ENCODE results near the gene MRPL23. TPM values are rescaled to one million over a fixed set of nuclear protein-coding genes. Genes with fewer than 3 reads are reported as not detected.

Gene MRPL23
- total and polyA plus RNA-seq, 9 of the 15 experiments (the other 6 are each of a cell fraction or from before 2014, with no cell fraction given), result 0.44 to 109 (median 37.4) TPM

DNA sequence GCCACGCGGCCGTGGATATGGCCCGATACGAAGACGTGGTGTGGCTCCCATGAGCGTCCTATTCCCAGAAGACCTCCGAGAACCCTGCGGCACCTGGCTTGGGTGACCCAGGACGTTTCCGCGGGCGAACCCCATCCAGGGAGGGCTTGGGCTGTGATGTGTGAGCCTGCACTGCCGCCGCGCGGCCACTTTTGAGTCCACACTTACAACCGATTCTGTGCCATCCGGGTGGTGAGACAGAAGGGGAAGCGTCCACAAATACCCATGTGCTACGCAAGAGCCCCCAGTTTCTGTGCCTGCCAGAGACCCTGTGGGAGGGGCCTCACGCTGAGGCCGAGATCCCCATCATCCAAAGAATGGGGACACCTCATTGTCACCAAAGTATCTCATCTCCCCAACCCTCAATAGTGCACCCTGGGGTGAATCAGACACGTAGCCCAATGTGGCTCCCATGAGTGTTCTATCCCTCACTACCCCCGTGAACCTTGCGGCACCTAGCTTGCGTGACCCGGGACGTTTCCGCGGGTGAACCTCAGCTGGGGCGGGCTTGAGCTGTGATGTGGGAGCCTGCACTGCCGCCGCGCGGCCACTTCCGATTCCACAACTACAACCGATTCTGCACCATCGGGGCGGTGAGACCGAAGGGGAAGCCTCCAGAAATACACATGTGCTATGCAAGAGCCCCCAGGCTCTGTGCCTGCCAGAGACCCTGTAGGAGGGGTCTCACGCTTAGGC lies 55.1 kb downstream of the MRPL23 start:
- DNase-seq (ENCODE audit: extremely low read depth in 1 of 4, low spot score in 3 of 4) (no peak), ATAC-seq (peak; percentile 74), FAIRE-seq (peak; percentile 82)
- Histone ChIP-seq H3K9me1 (ENCODE audit: control insufficient read depth, insufficient read depth, low read length) (no peaks in the 10 kb centered on the region), H3K9me3 (replicated peaks; ENCODE audit: control insufficient read depth, insufficient read depth, low read depth, low read length) (no peaks in the 10 kb centered on the region), H3K4me3 (no peak overlapping the region), H2AFZ (ENCODE audit: low read depth, low read length) (no peak overlapping the region), H4K20me1 (replicated peaks; ENCODE audit: control insufficient read depth, insufficient read depth, low read length) (no peaks in the 10 kb centered on the region), H3K4me1 (replicated peaks in 1 of 2; ENCODE audit: control insufficient read depth in 2 of 2, insufficient read depth in 2 of 2, low read length in 2 of 2) (no peaks in the 10 kb centered on the region), H3K27ac (ENCODE audit: extremely low read depth, low read depth, low read length) (no peak overlapping the region), H3K36me3 (ENCODE audit: control insufficient read depth, insufficient read depth, low read length) (no peaks in the 10 kb centered on the region), H3K9ac (ENCODE audit: insufficient read depth in 1 of 2, low read depth in 2 of 2, low read length in 2 of 2) (no peak overlapping the region), H3K4me2 (ENCODE audit: insufficient read depth, low read length) (no peak overlapping the region), H3K79me2 (ENCODE audit: control insufficient read depth, insufficient read depth, low read length) (no peaks in the 10 kb centered on the region), H3K27me3 (ENCODE audit: control insufficient read depth in 2 of 2, insufficient read depth in 2 of 2, low read length in 2 of 2) (no peaks in the 10 kb centered on the region)
- intact Hi-C loops (cut with micrococcal nuclease) (no loop called here), in situ Hi-C loops (cut with MboI) (loop anchor here (10.0 to 25.0 kb wide), 2 partner anchors 127 to 315 kb away; partner anchors contain the start of gene KRTAP5-6)
- no CpG with 5 or more reads among the region's 42 CpGs for WGBS (ENCODE audit: insufficient coverage, low coverage, missing lambda C conversion rate)
- POLR2A ChIA-PET, result no interaction called here
- CTCF ChIA-PET (ENCODE audit: low intra/inter-chr PET ratio), result interaction anchor here (0.6 to 7.2 kb wide), 13 partner anchors 34 to 349 kb away, joined by 3 to 93 read pairs (median 14); partner anchors contain the start of genes LSP1, MRPL23 and TNNI2
- no TSS peak for BruUV-seq (replicated peaks)
- TF ChIP-seq E2F3 (CRISPR knock-in tag; IDR thresholded peaks at IDR 0.05) (no peak), ZNF124 (CRISPR knock-in tag; IDR thresholded peaks at IDR 0.05) (no peak), CREM (IDR thresholded peaks at IDR 0.05; ENCODE audit: low read depth) (no peak), ARID1B (IDR thresholded peaks at IDR 0.05) (no peak), POLR2AphosphoS5 (IDR thresholded peaks at IDR 0.05; ENCODE audit: control insufficient read depth, insufficient read depth, low read depth, low read length) (no peak), POLR2AphosphoS2 (IDR thresholded peaks at IDR 0.05; ENCODE audit: low read length) (no peak), KLF13 (tag; IDR thresholded peaks at IDR 0.05; ENCODE audit: borderline replicate concordance, low read depth) (no peak), BCL6 (CRISPR knock-in tag; IDR thresholded peaks at IDR 0.05) (no peak), MCM3 (IDR thresholded peaks at IDR 0.05) (no peak), NR3C1 (CRISPR knock-in tag; IDR thresholded peaks at IDR 0.05) (no peak)
- TF ChIP-seq, protein P1, sequence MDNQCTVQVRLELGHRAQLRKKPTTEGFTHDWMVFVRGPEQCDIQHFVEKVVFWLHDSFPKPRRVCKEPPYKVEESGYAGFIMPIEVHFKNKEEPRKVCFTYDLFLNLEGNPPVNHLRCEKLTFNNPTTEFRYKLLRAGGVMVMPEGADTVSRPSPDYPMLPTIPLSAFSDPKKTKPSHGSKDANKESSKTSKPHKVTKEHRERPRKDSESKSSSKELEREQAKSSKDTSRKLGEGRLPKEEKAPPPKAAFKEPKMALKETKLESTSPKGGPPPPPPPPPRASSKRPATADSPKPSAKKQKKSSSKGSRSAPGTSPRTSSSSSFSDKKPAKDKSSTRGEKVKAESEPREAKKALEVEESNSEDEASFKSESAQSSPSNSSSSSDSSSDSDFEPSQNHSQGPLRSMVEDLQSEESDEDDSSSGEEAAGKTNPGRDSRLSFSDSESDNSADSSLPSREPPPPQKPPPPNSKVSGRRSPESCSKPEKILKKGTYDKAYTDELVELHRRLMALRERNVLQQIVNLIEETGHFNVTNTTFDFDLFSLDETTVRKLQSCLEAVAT (IDR thresholded peaks at IDR 0.05), result no peak
- TF ChIP-seq, protein P2, sequence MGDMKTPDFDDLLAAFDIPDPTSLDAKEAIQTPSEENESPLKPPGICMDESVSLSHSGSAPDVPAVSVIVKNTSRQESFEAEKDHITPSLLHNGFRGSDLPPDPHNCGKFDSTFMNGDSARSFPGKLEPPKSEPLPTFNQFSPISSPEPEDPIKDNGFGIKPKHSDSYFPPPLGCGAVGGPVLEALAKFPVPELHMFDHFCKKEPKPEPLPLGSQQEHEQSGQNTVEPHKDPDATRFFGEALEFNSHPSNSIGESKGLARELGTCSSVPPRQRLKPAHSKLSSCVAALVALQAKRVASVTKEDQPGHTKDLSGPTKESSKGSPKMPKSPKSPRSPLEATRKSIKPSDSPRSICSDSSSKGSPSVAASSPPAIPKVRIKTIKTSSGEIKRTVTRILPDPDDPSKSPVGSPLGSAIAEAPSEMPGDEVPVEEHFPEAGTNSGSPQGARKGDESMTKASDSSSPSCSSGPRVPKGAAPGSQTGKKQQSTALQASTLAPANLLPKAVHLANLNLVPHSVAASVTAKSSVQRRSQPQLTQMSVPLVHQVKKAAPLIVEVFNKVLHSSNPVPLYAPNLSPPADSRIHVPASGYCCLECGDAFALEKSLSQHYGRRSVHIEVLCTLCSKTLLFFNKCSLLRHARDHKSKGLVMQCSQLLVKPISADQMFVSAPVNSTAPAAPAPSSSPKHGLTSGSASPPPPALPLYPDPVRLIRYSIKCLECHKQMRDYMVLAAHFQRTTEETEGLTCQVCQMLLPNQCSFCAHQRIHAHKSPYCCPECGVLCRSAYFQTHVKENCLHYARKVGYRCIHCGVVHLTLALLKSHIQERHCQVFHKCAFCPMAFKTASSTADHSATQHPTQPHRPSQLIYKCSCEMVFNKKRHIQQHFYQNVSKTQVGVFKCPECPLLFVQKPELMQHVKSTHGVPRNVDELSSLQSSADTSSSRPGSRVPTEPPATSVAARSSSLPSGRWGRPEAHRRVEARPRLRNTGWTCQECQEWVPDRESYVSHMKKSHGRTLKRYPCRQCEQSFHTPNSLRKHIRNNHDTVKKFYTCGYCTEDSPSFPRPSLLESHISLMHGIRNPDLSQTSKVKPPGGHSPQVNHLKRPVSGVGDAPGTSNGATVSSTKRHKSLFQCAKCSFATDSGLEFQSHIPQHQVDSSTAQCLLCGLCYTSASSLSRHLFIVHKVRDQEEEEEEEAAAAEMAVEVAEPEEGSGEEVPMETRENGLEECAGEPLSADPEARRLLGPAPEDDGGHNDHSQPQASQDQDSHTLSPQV (IDR thresholded peaks at IDR 0.05), result no peak
- TF ChIP-seq, protein P3, sequence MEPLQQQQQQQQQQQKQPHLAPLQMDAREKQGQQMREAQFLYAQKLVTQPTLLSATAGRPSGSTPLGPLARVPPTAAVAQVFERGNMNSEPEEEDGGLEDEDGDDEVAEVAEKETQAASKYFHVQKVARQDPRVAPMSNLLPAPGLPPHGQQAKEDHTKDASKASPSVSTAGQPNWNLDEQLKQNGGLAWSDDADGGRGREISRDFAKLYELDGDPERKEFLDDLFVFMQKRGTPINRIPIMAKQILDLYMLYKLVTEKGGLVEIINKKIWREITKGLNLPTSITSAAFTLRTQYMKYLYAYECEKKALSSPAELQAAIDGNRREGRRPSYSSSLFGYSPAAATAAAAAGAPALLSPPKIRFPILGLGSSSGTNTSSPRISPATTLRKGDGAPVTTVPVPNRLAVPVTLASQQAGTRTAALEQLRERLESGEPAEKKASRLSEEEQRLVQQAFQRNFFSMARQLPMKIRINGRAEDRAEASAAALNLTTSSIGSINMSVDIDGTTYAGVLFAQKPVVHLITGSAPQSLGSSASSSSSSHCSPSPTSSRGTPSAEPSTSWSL (CRISPR knock-in tag; IDR thresholded peaks at IDR 0.05; ENCODE audit: borderline replicate concordance), result no peak
- TF ChIP-seq, protein P4, sequence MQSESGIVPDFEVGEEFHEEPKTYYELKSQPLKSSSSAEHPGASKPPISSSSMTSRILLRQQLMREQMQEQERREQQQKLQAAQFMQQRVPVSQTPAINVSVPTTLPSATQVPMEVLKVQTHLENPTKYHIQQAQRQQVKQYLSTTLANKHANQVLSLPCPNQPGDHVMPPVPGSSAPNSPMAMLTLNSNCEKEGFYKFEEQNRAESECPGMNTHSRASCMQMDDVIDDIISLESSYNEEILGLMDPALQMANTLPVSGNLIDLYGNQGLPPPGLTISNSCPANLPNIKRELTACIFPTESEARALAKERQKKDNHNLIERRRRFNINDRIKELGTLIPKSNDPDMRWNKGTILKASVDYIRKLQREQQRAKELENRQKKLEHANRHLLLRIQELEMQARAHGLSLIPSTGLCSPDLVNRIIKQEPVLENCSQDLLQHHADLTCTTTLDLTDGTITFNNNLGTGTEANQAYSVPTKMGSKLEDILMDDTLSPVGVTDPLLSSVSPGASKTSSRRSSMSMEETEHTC (IDR thresholded peaks at IDR 0.05), result no peak

All from K562 (cell line).